Subcutaneous abdominal adipose tissue (tissue), 5 donors: Measurements from ENCODE around the gene CD2AP.

ENCODE experiments used
- H3K27ac ChIP-seq: one replicate; pipeline ENCODE4 v1.7.0; 2013; ENCODE audit warnings: low read depth, mild to moderate bottlenecking, inconsistent platforms, low read length, moderate library complexity
- H3K27me3 ChIP-seq, 5 donors: one replicate each; pipeline ENCODE4 v1.7.0; 2013; ENCODE audit warnings: low read length in 5 of 5, inconsistent platforms in 1 of 5; ENCODE audit not compliant: control insufficient read depth in 5 of 5, insufficient read depth in 4 of 5
- H3K36me3 ChIP-seq, 5 donors: one replicate each; pipeline ENCODE4 v1.7.0; 2013; ENCODE audit warnings: low read length in 5 of 5; ENCODE audit not compliant: control insufficient read depth in 5 of 5, insufficient read depth in 5 of 5
- H3K4me1 ChIP-seq, 5 donors: one replicate each; pipeline ENCODE4 v1.7.0; 2013; ENCODE audit warnings: low read length in 5 of 5, mild to moderate bottlenecking in 3 of 5, moderate library complexity in 1 of 5; ENCODE audit not compliant: control insufficient read depth in 5 of 5, insufficient read depth in 5 of 5
- H3K4me3 ChIP-seq, 5 donors: one replicate each; pipeline ENCODE4 v1.7.0; 2013; ENCODE audit warnings: low read length in 5 of 5, low read depth in 1 of 5
- H3K9ac ChIP-seq, 5 donors: one replicate each; pipeline ENCODE4 v1.7.0; 2013; ENCODE audit warnings: low read length in 5 of 5, mild to moderate bottlenecking in 4 of 5, moderate library complexity in 3 of 5
- H3K9me3 ChIP-seq, 5 donors: one replicate each; pipeline ENCODE4 v1.7.0; 2013; ENCODE audit warnings: low read length in 5 of 5; ENCODE audit not compliant: control insufficient read depth in 5 of 5
- donor health status: healthy.
- donor health status: healthy.
- donor health status: healthy.
- donor health status: healthy.
- donor health status: healthy.

CD2AP gene

GRCh38 chr6:47477497-47478232, at the start of gene CD2AP:
TSS of gene CD2AP (plus strand) at chr6:47477789. CDS start at chr6:47478245, 456 bp downstream.
- peaks cover 3 to 24% (median 23%) of the 10 kb centered on the region in 5 donors for H3K4me1 ChIP-seq
- H3K36me3 ChIP-seq = no peaks in the 10 kb centered on the region
- H3K27me3 ChIP-seq = no peaks in the 10 kb centered on the region
- peak within 1 kb of the TSS; percentile 89 for H3K27ac ChIP-seq
- no peaks in the 10 kb centered on the region for H3K9me3 ChIP-seq
- H3K4me3 ChIP-seq = peak within 1 kb of the TSS; percentile 82 to 92 (median 89)
- H3K9ac ChIP-seq = peak within 1 kb of the TSS; percentile 23 to 94 (median 86)

- peaks cover 0 to 16% (median 7%) of the 10 kb centered on the region in 5 donors for H3K9me3 ChIP-seq
- H3K4me1 ChIP-seq = peaks cover 0 to 6% (median 0%) of the 10 kb centered on the region in 5 donors
- H3K9ac ChIP-seq = no peak overlapping the region
- no peaks in the 10 kb centered on the region for H3K27me3 ChIP-seq
- H3K36me3 ChIP-seq = no peaks in the 10 kb centered on the region
- H3K27ac ChIP-seq = no peak overlapping the region
- H3K4me3 ChIP-seq = no peak overlapping the region
Observed at GRCh38 chr6:47428288-47428687, 49.3 kb upstream of the CD2AP start.

- H3K27ac ChIP-seq = no peak overlapping the region
- peaks cover 0 to 16% (median 7%) of the 10 kb centered on the region in 5 donors for H3K9me3 ChIP-seq
- H3K4me1 ChIP-seq = peaks cover 0 to 6% (median 0%) of the 10 kb centered on the region in 5 donors
Observed at GRCh38 chr6:47428746-47429664, 48.6 kb upstream of the CD2AP start.

GRCh38 chr6:47434372-47435253, 43.0 kb upstream of the CD2AP start:
- Histone ChIP-seq H3K9ac (no peak overlapping the region), H3K4me1 (peaks cover 0 to 14% (median 0%) of the 10 kb centered on the region in 5 donors), H3K4me3 (no peak overlapping the region), H3K27me3 (no peaks in the 10 kb centered on the region), H3K27ac (no peak overlapping the region), H3K9me3 (peaks cover 0 to 5% (median 1%) of the 10 kb centered on the region in 5 donors), H3K36me3 (no peaks in the 10 kb centered on the region)

More at GRCh38 chr6:47428746-47429664, 48.6 kb upstream of the CD2AP start:
- H3K27me3 ChIP-seq = no peaks in the 10 kb centered on the region
- H3K36me3 ChIP-seq = no peaks in the 10 kb centered on the region
- H3K9ac ChIP-seq = no peak overlapping the region
- H3K4me3 ChIP-seq = peak overlapping the region in 1 of 5 donors; percentile 29

- H3K27ac ChIP-seq = no peak overlapping the region
- H3K27me3 ChIP-seq = no peaks in the 10 kb centered on the region
- no peak overlapping the region for H3K9ac ChIP-seq
- H3K4me3 ChIP-seq = no peak overlapping the region
- H3K4me1 ChIP-seq = peaks cover 0 to 16% (median 0%) of the 10 kb centered on the region in 5 donors
- no peaks in the 10 kb centered on the region for H3K36me3 ChIP-seq
- no peaks in the 10 kb centered on the region for H3K9me3 ChIP-seq
Observed at GRCh38 chr6:47435254-47435612, 42.4 kb upstream of the CD2AP start.

GRCh38 chr6:47437592-47437991, 40.0 kb upstream of the CD2AP start:
- Histone ChIP-seq H3K9ac (no peak overlapping the region), H3K9me3 (no peaks in the 10 kb centered on the region), H3K4me3 (no peak overlapping the region), H3K27ac (no peak overlapping the region), H3K4me1 (peaks cover 0 to 19% (median 0%) of the 10 kb centered on the region in 5 donors), H3K27me3 (no peaks in the 10 kb centered on the region), H3K36me3 (no peaks in the 10 kb centered on the region)

- Histone ChIP-seq H3K4me3 (no peak overlapping the region), H3K9ac (no peak overlapping the region), H3K27me3 (no peaks in the 10 kb centered on the region), H3K9me3 (no peaks in the 10 kb centered on the region), H3K4me1 (peaks cover 0 to 17% (median 0%) of the 10 kb centered on the region in 5 donors), H3K27ac (no peak overlapping the region), H3K36me3 (no peaks in the 10 kb centered on the region)
Observed at GRCh38 chr6:47438481-47439347, 38.9 kb upstream of the CD2AP start.

GRCh38 chr6:47439348-47439668, 38.3 kb upstream of the CD2AP start:
- Histone ChIP-seq H3K9me3 (no peaks in the 10 kb centered on the region), H3K4me3 (no peak overlapping the region), H3K9ac (no peak overlapping the region), H3K36me3 (no peaks in the 10 kb centered on the region), H3K4me1 (peaks cover 0 to 17% (median 0%) of the 10 kb centered on the region in 5 donors), H3K27ac (no peak overlapping the region), H3K27me3 (no peaks in the 10 kb centered on the region)

- H3K9ac ChIP-seq = no peak overlapping the region
Observed at GRCh38 chr6:47440719-47441118, 36.9 kb upstream of the CD2AP start.

More at GRCh38 chr6:47440719-47441118, 36.9 kb upstream of the CD2AP start:
- no peak overlapping the region for H3K4me3 ChIP-seq
- H3K4me1 ChIP-seq = peaks cover 0 to 17% (median 0%) of the 10 kb centered on the region in 5 donors
- H3K27ac ChIP-seq = no peak overlapping the region
- no peaks in the 10 kb centered on the region for H3K9me3 ChIP-seq
- H3K36me3 ChIP-seq = no peaks in the 10 kb centered on the region
- no peaks in the 10 kb centered on the region for H3K27me3 ChIP-seq
